Activated CD4-positive, alpha-beta T cell treated with anti-CD3 and anti-CD28 coated beads, Interleukin-2, amount 50 U/mL, for 48 hours (primary cell): ENCODE measurements around the gene IRX6.

Experiments used
- DNase-seq, 2 experiments: peaks; one replicate each; pipeline ENCODE4 v3.0.0-alpha.2; 2020

The IRX6 gene

DNA sequence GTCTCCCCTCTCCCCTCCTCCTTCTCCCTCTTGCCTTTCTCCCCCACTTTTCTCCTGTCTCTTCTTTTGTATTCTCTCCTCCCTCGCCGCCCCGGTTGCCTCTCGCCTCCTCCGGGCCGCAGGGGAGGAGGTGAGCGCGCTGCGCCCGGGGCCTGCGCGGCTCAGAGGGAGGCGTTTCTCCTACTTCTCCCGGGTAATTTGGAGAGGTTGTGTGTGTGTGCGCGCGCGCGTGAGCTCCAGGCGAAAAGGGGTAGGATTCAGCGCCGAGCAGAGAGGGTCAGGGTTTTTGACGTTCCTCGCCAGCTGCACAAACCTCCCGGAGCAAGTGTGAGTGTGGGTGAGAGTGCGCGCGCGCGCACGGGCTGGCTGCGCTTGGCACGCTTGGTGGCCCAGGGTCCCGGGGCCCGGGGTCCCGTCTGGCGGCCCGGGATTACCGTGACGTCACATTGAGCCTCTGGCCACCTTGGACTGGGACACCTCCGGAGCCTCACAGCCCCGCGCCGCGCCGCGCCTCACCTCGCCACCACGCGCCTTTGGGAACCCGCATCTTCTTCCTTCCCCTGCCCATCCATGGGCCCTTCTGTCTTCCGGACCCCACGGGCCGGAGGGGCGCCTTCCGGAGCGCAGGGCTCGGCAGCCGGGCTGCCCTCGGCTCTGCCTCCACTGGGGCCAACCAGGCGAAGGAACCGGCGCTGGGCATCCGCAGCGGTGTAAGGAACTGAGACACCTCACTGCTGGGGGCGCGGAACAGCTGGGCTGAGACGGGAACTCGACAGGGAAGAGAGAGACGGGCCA is 479 bp downstream of the IRX6 start:
- no peak for DNase-seq

DNA sequence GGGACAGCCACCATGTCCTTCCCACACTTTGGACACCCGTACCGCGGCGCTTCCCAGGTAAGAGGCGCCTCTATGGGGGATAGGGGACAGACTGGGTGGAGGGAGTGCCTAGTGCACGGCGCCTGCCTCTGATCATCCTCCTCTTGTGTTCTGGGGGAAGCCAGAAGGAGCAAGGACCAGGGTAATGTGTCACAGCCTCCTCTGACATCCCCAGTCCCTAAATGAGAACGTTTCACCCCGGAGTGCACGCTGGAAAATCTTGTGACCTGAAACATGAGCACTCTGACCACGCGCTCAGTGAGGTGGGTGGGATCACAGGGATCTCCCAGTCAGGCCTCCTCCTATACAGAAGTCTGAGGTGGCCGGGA is 1.1 kb downstream of the IRX6 start:
- no peak for DNase-seq

GRCh38 chr16:55325458-55326109 is 1.6 kb downstream of the IRX6 start:
- DNase-seq: no peak

GRCh38 chr16:55326261-55327092 is 2.5 kb downstream of the IRX6 start:
- no peak for DNase-seq

DNA sequence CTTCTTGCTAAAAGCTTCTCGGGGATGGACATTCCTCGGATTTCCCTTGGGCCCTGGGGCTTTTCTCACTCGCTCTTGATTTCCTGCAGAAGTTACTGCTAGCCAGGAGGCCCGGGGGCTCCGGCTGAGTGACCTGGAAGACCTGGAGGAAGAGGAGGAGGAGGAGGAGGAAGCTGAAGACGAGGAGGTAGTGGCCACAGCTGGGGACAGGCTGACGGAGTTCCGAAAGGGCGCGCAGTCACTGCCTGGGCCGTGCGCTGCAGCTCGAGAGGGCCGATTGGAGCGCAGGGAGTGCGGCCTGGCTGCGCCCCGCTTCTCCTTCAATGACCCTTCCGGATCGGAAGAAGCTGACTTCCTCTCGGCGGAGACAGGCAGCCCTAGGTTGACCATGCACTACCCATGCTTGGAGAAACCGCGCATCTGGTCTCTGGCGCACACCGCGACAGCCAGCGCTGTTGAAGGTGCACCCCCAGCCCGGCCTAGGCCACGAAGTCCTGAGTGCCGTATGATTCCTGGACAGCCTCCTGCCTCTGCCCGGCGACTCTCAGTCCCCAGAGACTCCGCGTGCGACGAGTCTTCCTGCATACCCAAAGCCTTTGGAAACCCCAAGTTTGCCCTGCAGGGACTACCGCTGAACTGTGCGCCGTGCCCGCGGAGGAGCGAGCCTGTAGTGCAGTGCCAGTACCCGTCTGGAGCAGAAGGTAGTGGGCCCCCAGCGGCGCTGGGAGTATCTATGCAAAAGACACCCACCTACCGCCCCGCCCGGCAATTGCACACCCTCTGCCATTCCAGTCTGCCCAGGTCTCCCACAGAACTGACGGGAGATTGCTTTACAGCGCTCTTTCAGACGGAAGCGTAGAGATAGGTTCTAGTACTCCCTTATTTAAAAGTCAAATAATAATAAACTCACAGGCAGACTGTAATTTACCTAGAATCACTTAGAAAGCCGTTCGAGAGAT is 4.9 kb downstream of the IRX6 start:
- DNase-seq: no peak

DNA sequence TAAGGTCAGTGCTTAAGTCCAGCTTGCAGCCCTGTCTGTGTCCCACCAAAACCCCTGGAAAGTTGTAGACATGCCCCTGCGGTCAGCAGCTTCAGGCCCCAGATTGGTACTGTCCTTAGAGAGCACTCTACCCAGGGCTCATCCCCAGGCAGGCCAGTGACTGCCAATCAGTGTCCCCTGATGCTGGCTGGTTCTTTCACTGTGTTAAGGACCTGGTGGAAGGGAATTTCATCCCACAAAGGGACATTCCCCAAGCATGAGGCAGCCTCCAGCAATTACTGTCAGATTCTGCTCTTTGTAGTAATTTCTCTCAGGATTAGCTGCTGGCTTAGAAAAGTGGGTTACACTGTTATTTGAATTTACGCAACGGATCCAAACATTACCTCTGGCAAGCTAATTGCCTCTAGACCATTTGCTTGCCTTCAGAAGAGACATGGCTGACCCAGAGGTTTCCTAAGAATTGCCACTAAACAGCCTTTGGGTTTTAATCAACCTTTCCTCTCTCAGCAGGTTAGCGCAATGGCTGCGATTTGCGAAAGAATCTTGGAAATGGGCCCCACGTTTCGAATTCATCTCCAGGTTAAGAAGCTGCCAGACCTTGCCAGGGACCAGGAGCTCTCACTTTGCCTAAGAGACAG is 5.9 kb downstream of the IRX6 start:
- DNase-seq: no peak

DNA sequence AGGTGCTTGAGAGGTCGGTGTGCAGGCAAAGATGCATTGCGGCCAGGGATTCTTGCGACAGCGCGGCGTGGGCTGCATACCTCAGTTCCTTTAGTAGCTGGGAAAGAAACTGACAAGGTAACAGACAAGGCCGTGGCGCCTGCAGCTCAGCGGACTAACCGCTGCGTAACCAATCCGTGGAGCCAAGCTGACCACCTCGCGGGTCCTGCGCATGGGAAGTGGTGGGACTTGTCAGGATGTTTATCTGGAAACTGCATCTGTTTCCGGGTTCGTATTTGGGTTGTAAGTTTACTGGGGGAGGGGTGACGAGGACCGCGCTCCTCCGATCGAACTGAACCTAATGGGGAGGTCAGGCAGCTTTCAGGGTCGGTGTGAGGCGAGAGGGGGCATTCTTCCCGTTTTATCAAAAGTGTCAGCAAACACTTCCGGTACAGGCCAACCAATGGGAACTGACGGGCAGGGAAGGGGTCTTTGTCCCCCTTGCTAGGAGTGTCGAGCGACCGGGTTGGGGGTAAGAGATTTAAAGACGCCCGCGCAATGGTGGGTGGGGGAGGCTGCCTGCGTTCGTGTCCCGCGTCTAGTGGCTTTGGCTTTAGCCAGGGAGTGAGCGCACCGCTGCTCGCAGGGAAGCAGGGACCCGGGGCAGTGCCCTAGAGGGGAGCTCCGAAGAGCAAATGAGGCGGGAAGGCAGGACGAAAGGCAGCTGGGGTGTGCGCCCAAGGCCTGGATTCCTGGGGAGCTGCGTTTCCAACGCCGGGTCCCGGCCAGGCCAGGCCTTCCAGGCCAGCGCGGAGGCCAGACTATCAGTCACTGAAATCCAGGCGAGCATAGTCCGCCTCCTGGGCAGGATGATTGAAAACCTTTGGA is 7.0 kb downstream of the IRX6 start:
- no peak for DNase-seq

GRCh38 chr16:55331648-55332185 is 7.7 kb downstream of the IRX6 start:
- DNase-seq: no peak

GRCh38 chr16:55333684-55334083 is 9.7 kb downstream of the IRX6 start:
- DNase-seq: no peak

GRCh38 chr16:55338646-55339045 is 14.6 kb downstream of the IRX6 start:
- DNase-seq: no peak

DNA sequence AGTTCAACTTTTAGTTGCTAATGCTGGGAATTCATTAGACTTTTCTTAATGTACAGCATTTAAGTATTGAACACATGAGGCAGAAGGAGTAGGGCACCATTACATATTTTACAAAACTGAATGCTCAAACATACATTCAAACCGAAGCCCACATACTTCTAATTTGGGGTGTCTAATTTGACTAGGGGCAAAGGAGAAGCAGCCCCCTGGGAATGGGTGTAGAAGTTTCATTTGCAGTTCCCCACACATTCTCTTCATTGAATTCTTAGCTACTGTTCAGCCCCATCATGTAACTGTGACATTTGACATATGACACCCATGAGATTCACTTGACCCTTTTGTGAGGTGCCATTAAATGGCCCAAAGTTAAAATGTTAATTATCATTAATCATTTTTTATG is 16.4 kb downstream of the IRX6 start:
- no peak for DNase-seq

DNA sequence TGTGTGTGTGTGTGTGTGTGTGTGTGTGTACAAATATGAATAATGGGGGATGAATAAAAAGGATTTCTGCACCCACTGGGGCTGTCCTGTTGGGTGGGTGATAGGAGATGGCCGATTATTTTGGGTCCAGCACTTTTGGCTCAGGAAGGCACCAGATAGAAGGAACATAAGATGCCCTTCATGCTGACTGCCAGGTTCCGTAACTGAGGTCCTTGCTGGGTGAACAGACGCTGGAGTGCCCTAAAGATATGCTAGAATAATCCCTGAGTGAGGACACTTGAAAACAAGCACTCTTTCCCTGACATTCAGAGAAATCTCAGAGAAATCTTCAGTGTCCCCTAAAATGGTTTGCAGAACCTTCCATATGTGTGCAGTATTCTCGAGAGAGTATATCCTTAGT is 17.7 kb downstream of the IRX6 start:
- DNase-seq: no peak

DNA sequence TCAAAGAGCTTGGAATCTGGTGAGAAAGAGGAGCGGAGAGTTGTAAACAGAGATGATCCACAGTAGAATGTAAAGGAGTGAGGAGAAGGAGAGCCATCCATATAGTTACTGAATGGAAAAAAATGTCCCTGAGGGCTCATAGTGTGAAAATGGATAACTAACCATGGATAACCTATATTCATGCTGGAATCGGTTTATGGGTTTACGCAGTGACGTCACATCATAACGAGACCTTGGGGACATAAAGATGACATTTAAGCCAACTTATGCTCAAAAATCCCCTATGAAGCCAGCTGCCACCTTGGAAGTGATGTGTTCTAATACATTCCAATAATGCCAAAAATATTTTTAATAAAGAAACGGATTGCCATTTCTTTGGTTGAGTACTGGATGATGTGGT is 22.5 kb downstream of the IRX6 start:
- DNase-seq: no peak

DNA sequence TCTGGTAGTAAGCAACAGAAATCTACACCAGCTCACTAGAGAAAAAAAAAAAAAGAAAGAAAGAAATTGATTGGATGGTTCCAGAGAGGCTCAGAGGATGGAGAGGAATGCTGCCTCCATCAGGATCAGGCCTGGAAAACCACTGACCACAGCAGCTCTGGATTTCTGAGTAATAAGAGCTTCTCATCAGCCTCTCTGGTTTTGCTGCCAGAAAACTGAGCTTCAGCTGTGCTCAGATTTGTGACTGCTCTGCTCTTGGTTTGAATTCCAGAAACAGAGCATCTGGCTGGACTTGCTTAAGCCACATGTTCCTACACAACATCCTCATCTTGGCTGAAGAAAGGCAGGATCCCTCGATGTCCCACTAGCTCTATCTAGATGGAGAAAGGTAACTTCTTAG is 25.9 kb downstream of the IRX6 start:
- DNase-seq: no peak

GRCh38 chr16:55350984-55351383 is 27.0 kb downstream of the IRX6 start:
- DNase-seq: no peak

DNA sequence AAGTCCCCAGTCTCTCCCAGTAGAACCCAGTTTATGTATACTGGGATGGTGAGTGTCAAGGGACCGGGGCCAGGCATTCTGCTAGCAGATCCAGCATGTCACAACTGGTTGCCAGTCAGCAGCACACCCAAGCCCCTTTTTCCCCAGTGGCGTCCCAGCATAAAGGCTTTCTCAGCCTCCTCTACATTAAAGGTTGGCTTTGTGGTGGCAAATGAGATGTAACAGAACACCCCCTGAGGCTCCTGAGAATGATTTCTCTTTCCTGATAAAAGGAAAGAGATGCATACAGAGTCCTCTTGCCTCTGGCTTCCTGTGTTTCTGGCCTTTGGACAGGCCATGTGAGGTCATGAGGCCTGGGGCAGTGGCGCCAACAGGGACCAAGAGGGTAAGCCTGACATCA is 27.9 kb downstream of the IRX6 start:
- no peak for DNase-seq

GRCh38 chr16:55357241-55357640 is 33.2 kb downstream of the IRX6 start:
- DNase-seq: no peak

- DNase-seq: no peak
These were observed 35.9 kb downstream of the IRX6 start for GRCh38 chr16:55359946-55360345.

GRCh38 chr16:55364811-55365210 is 40.8 kb downstream of the IRX6 start:
- no peak for DNase-seq

DNA sequence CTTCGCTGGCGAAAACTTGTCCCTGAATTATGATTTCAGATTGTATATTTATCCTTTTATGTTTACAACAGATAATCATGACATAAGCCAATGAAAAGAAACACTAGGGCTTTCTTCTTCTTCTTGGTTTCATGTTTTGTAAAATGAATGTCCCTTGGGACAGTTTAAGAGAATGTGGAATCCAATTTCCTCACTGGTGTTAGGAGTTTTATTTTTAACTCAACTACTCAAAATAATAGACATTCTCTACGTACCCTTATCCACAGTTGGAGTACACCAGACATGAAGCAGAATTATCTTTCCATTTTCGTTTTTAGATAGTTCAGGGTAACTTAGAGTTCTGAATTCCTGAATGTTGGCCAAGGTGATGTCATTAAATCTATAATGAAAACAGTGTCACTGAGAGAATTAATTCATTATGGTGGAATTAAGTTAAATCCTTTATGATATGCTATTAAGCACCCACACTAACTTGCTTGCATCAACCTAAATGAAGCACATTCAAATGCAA is 43.4 kb downstream of the IRX6 start:
- no peak for DNase-seq
